Activated naive CD4-positive, alpha-beta T cell treated with Interleukin-2 at 50 U/mL for 16 hours (primary cell): ENCODE results near the gene EPHA5.

ENCODE experiments used
- DNase-seq: peaks from one replicate; pipeline ENCODE4 v3.0.0-alpha.2; 2020

The EPHA5 gene

GRCh38 chr4:65482410-65482809 is 187.9 kb downstream of the EPHA5 start:
- DNase-seq, result no peak

GRCh38 chr4:65472531-65472930 is 197.8 kb downstream of the EPHA5 start:
- DNase-seq, result no peak

- no peak for DNase-seq
These were observed 203.1 kb downstream of the EPHA5 start for GRCh38 chr4:65467068-65467680.

GRCh38 chr4:65461781-65462180 is 208.5 kb downstream of the EPHA5 start:
- DNase-seq, result no peak

GRCh38 chr4:65457011-65457410 is 213.3 kb downstream of the EPHA5 start:
- no peak for DNase-seq

- no peak for DNase-seq
These were observed 213.7 kb downstream of the EPHA5 start for GRCh38 chr4:65456579-65456978.

GRCh38 chr4:65453398-65453797 is 216.9 kb downstream of the EPHA5 start:
- no peak for DNase-seq

GRCh38 chr4:65450899-65451298 is 219.4 kb downstream of the EPHA5 start:
- no peak for DNase-seq

GRCh38 chr4:65437102-65437501 is 233.2 kb downstream of the EPHA5 start:
- DNase-seq, result no peak

GRCh38 chr4:65422109-65422508 is 248.2 kb downstream of the EPHA5 start:
- no peak for DNase-seq

GRCh38 chr4:65420036-65420435 is 250.3 kb downstream of the EPHA5 start:
- no peak for DNase-seq

- no peak for DNase-seq
These were observed 253.4 kb downstream of the EPHA5 start for GRCh38 chr4:65416891-65417290.

GRCh38 chr4:65407483-65407882 is 262.8 kb downstream of the EPHA5 start:
- DNase-seq, result no peak

GRCh38 chr4:65401083-65401482 is 269.2 kb downstream of the EPHA5 start:
- DNase-seq, result no peak

- DNase-seq, result no peak
These were observed 271.2 kb downstream of the EPHA5 start for GRCh38 chr4:65399084-65399483.

- no peak for DNase-seq
These were observed 277.2 kb downstream of the EPHA5 start for GRCh38 chr4:65393078-65393477.

- no peak for DNase-seq
These were observed 277.8 kb downstream of the EPHA5 start for GRCh38 chr4:65392488-65392887.

- DNase-seq, result no peak
These were observed 278.5 kb downstream of the EPHA5 start for GRCh38 chr4:65391814-65392213.

- no peak for DNase-seq
These were observed 278.9 kb downstream of the EPHA5 start for GRCh38 chr4:65391382-65391781.

- DNase-seq, result no peak
These were observed 283.4 kb downstream of the EPHA5 start for GRCh38 chr4:65386927-65387326.

GRCh38 chr4:65383589-65384305 is 286.5 kb downstream of the EPHA5 start:
- no peak for DNase-seq

GRCh38 chr4:65381648-65382047 is 288.6 kb downstream of the EPHA5 start:
- no peak for DNase-seq

- no peak for DNase-seq
These were observed 299.6 kb downstream of the EPHA5 start for GRCh38 chr4:65370709-65371108.

GRCh38 chr4:65367306-65367705 is 303.0 kb downstream of the EPHA5 start:
- no peak for DNase-seq

- DNase-seq, result no peak
These were observed 311.4 kb downstream of the EPHA5 start for GRCh38 chr4:65358914-65359313.
